K562 (cell line): ENCODE results near the gene SYPL2. TPM values are rescaled to one million over a fixed set of nuclear protein-coding genes. Genes with fewer than 3 reads are reported as not detected.

Experiments
- ARID3A ChIP-seq: IDR thresholded peaks from 2 replicates; pipeline ENCODE4 v1.6.1; 2012; ENCODE audit warnings: low read depth, low read length, improper control_type of control experiment, borderline replicate concordance
- BRD4 ChIP-seq: fragments of 200-600 bp; sonication (generic); IDR thresholded peaks from 2 replicates; pipeline ENCODE4 v1.6.1; 2017; ENCODE audit warnings: inconsistent platforms
- CBFA2T2 ChIP-seq: fragments of 450-650 bp; conservative IDR thresholded peaks from 2 replicates; pipeline ENCODE4 v1.6.1; 2017; ENCODE audit warnings: mild to moderate bottlenecking
- CHD2 ChIP-seq: IDR thresholded peaks from 2 replicates; pipeline ENCODE4 v1.6.1; 2011; ENCODE audit warnings: low read depth, low read length
- DNMT1 ChIP-seq: fragments of 450-650 bp; IDR thresholded peaks from 2 replicates; pipeline ENCODE4 v1.6.1; 2016; ENCODE audit warnings: antibody characterized with exemption, mild to moderate bottlenecking
- HDAC8 ChIP-seq: fragments of 450-650 bp; IDR thresholded peaks from 2 replicates; pipeline ENCODE4 v1.6.1; 2016; ENCODE audit warnings: mild to moderate bottlenecking, missing genetic modification characterization, moderate library complexity, missing compliant biosample characterization
- HNRNPLL ChIP-seq: fragments of 200-400 bp; formaldehyde crosslinking; IDR thresholded peaks from 2 replicates; pipeline ENCODE4 v1.6.1; 2017; ENCODE audit warnings: low read length, low read depth, mild to moderate bottlenecking; ENCODE audit not compliant: poor library complexity, severe bottlenecking
- MNT ChIP-seq, 2 experiments: fragments of 450-650 bp; conservative IDR thresholded peaks; 2 replicates each; pipeline ENCODE4 v1.6.1; 2017; ENCODE audit warnings: mild to moderate bottlenecking in 2 of 2, moderate library complexity in 2 of 2
- RAD51 ChIP-seq: fragments of 450-650 bp; IDR thresholded peaks from 2 replicates; pipeline ENCODE4 v1.7.1; 2016; ENCODE audit warnings: low read depth, mild to moderate bottlenecking, borderline replicate concordance
- REST ChIP-seq, 2 experiments: fragments of 450-650 bp; formaldehyde crosslinking in 1 of 2; IDR thresholded peaks; 2 replicates each; pipeline versions ENCODE4 v1.4.0 to v1.6.1; 2014 to 2020; ENCODE audit warnings: mild to moderate bottlenecking in 2 of 2, borderline replicate concordance in 1 of 2, low read depth in 1 of 2
- SUPT5H ChIP-seq: fragments of 450-650 bp; IDR thresholded peaks from 2 replicates; pipeline ENCODE4 v1.6.1; 2016
- ZBED1 ChIP-seq: IDR thresholded peaks from 2 replicates; pipeline ENCODE4 v1.6.1; 2014
- ZNF124 ChIP-seq: sonication (generic); formaldehyde crosslinking; IDR thresholded peaks from 2 replicates; pipeline ENCODE4 v1.8.1; 2022; ENCODE audit warnings: missing genetic modification reagents
- ZNF445 ChIP-seq: fragments of 250-450 bp; sonication (Bioruptor Pico); IDR thresholded peaks from 2 replicates; pipeline ENCODE4 v1.4.0; 2020; ENCODE audit warnings: low read depth, mild to moderate bottlenecking, moderate library complexity
- ZNF830 ChIP-seq: fragments of 250-450 bp; sonication (Bioruptor Pico); IDR thresholded peaks from 2 replicates; pipeline ENCODE4 v1.5.0; 2021; ENCODE audit warnings: mild to moderate bottlenecking
- polyA plus RNA-seq, 8 experiments: library from polyadenylated mRNA; depleted of rRNA in 4 of 8; stranded (reverse) in 5 of 8; unstranded in 3 of 8; fragments of >200 nt; fragmentation: Nextera tagmentation in 2 of 8; fragmentation: Illumina TruSeq in 1 of 8; extraction: Ambion mirVana in 2 of 8; extraction: Trizol in 1 of 8; gene quantifications; 2 replicates each; pipeline versions ENCODE4 v1.2.1 to v1.2.3, GENCODE V29; 2011 to 2014; ENCODE audit warnings: inconsistent platforms in 1 of 8, missing spikeins in 1 of 8
- total RNA-seq, 7 experiments: library from RNA; depleted of rRNA in 6 of 7; stranded (reverse); fragments of >200 nt in 6 of 7; fragmentation: Illumina TruSeq in 2 of 7; extraction: Trizol in 2 of 7; gene quantifications; 2 replicates each; pipeline versions ENCODE4 v1.2.1 to v1.2.3, GENCODE V29; 2011 to 2021; ENCODE audit warnings: low replicate concordance in 1 of 7

SYPL2 gene
- total and polyA plus RNA-seq, 9 of the 15 experiments (the other 6 are each of a cell fraction or from before 2014, with no cell fraction given): 0.03 to 0.20 (median 0.07) TPM; not detected in 2

GRCh38 chr1:109426281-109427170 lies 39.8 kb upstream of the SYPL2 start, which contains the start of gene PSMA5 (continued):
- TF ChIP-seq ARID3A (0 out of 2 replicates have a peak, but pooled peaks have one; percentile 7), BRD4 (no peak), HNRNPLL (peak; percentile 84), ZNF445 (no peak), REST (IDR thresholded peaks at IDR 0.05; ENCODE audit: borderline replicate concordance) (no peak), REST (CRISPR knock-in tag; IDR thresholded peaks at IDR 0.05; ENCODE audit: low read depth) (no peak), ZNF830 (CRISPR knock-in tag) (no peak), ZNF124 (CRISPR knock-in tag) (no peak), ZBED1 (no peak), CBFA2T2 (no peak), DNMT1 (no peak), MNT (conservative IDR thresholded peaks at IDR 0.05) (peak; percentile 94 to 97), SUPT5H (peak; percentile 99), HDAC8 (tag) (peak; percentile 66; the same call in 1 of the 2 replicates), CHD2 (peak; percentile 80), RAD51 (peak; percentile 45; the same call in 1 of the 2 replicates)
